NCI-H1436 treated with DMSO at 0.1 percent for 48 hours (cell line): ENCODE data around the gene MRPS2.

ENCODE experiments used
- DNase-seq: peaks from one replicate; lab custom pipeline; 2025; lab: John Stamatoyannopoulos, UW

The MRPS2 gene

GRCh38 chr9:135480071-135480939 is 20.2 kb upstream of the MRPS2 start:
- no peak for DNase-seq

- no peak for DNase-seq
These were observed 19.6 kb upstream of the MRPS2 start for GRCh38 chr9:135480940-135481310.

- DNase-seq: no peak
These were observed 18.3 kb upstream of the MRPS2 start for GRCh38 chr9:135482015-135482754.

DNA sequence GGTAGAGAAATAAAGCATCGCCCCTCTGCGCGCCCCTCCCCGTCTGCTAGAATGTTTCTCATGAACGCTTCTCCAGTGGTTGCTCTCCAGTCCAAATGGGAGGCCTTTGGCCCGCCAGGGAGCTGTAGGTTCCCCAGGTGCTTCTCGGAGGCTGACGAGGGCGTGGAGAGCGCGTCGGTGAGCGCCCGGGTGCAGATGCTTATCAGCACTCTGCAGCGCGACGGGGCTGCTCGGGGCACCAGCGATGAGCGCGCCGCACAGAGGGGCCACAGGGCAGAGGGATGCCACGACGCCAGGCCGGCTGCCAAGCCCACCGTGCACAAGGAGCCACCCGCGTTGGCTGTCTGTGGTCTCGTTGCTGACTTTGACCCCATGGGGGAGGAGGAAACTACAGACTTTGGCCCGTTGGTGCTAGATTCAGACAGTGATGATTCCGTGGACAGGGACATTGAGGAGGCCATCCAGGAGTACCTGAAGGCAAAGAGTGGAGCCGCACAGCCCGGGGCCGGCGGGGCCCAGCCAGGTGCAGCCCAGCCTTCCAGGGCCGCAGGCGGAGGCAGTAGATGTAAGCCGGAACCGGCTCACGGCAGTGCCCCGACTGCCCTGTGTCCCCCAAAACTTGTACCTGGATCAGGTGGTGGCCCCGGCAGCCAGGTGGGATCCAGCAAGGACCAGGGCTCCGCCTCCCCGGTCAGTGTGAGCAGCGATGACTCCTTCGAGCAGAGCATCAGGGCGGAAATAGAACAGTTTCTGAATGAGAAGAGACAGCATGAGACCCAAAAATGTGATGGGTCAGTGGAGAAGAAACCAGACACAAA is 15.8 kb upstream of the MRPS2 start:
- no peak for DNase-seq

DNA sequence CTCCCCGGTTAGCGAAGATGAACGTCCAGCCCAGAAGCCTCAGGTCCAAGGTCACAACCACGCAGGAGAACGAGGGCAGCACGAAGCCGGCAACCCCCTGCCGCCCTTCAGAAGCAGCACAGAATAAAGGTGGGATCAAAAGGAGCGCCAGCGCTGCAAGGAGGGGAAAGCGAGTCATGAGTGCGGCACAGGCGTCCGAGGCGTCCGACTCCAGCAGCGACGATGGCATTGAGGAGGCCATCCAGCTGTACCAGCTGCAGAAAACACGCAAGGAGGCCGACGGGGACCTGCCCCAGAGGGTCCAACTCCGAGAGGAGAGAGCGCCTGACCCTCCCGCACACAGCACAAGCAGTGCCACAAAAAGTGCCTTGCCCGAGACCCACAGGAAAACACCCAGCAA is 15.1 kb upstream of the MRPS2 start:
- no peak for DNase-seq

DNA sequence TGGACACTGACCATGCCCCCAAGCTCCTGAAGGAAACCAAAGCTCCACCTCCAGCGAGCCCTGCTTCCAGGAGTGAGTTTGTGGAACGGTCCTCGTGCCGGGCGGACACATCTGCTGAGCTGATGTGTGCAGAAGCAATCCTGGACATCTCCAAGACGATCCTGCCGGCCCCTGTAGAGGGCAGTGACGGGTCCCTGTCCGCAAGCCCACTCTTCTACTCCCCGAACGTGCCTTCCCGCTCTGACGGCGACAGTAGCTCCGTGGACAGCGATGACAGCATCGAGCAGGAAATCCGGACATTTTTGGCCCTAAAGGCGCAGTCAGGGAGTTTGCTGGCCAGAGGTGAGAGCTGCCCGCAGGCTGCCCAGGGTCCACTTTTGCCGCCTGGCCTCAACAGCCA is 14.7 kb upstream of the MRPS2 start:
- DNase-seq: no peak

- no peak for DNase-seq
These were observed 14.0 kb upstream of the MRPS2 start for GRCh38 chr9:135486267-135487065.

GRCh38 chr9:135487281-135488012 is 13.0 kb upstream of the MRPS2 start:
- no peak for DNase-seq

DNA sequence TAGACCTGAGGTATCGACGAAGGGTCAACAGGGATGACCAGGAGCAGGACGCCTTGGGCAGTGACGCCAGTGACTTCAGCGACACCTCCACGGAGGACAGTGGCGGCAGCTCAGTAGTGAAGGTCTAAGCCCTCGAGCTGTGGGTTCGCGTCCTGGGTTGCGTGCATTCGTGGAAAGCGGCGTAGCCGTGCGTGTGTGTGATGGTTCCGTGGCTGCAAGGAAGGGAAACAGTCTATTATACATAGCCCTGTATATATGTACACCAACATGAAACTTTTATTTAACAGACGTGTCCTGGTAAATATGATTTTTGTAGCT is 12.5 kb upstream of the MRPS2 start:
- no peak for DNase-seq

DNA sequence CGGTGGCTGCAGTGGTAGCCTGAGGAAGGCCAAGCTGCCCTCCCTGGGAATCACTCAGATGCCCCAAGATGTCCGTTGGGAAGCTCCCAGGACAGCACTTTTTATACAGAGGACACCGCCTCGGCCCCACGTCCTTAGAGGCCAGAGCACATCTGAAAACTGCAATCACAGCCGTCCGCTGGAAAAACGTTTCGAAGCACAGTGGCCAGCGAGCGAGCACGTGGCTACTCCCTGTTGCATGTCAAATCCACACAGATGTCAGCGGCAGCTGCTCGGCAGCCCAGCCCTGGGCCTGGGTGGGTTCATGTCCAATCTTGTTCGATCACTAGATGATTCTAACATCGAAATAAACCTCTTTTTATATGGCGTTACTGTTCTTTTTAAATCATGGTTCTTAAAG is 12.0 kb upstream of the MRPS2 start:
- no peak for DNase-seq

GRCh38 chr9:135489188-135489906 is 11.1 kb upstream of the MRPS2 start:
- no peak for DNase-seq

- DNase-seq: no peak
These were observed 10.2 kb upstream of the MRPS2 start for GRCh38 chr9:135490166-135490870.

GRCh38 chr9:135490980-135491464 is 9.5 kb upstream of the MRPS2 start:
- DNase-seq: no peak

DNA sequence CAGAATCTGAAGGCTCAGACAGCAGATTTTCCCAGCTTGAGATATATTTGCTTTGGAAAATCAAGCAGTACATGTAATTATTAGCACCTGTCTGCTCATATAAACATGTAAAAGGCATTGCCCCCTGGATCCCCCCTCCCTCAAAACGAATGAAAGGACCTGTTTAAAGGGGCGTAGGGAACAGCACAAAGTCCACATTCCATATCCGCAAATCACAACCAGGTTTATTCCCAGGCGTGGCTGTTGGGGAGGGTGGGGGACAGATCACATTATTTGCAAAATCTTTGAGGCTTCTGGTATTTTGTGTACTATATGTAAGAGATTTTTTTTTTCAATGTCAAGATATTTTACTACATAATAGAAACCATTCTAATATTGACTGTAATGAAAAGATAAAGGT is 8.7 kb upstream of the MRPS2 start:
- DNase-seq: no peak

DNA sequence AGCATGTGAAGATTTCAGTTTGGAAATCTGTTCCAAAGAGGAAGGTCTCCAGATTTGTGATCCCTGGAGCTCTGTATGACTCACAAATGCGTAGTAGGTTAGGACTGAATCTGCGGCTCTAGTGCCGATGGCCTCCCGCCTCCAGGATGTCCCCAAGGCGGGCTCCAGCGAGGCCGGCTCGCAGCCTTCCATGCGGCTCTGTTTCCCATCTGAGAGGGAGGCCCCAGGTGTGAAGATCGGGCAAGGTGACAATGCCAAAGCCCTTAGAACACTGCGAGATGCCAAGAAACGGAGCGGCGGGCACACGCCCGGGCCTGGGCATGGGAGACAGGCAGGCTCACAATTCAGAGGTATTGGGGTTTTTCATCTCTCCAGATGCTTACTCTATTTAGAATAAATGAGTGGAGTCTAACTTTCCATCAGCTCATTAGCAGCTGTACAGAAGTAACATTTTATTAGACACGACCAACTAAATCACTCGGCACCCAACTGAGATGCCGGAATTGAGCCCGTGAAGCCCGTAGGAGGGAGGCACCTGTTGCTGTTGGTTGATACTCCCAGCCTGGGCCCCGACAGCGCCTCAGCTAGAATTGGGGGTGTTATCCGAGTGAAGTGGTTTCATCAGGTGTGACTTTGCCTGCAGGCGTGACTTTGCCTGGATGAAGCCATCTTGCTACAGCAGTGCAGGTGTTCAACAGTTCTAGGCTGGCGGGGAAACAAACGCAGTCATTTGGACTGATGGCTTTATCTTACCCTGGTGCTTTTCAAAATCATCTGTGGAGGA is 7.4 kb upstream of the MRPS2 start:
- DNase-seq: no peak

DNA sequence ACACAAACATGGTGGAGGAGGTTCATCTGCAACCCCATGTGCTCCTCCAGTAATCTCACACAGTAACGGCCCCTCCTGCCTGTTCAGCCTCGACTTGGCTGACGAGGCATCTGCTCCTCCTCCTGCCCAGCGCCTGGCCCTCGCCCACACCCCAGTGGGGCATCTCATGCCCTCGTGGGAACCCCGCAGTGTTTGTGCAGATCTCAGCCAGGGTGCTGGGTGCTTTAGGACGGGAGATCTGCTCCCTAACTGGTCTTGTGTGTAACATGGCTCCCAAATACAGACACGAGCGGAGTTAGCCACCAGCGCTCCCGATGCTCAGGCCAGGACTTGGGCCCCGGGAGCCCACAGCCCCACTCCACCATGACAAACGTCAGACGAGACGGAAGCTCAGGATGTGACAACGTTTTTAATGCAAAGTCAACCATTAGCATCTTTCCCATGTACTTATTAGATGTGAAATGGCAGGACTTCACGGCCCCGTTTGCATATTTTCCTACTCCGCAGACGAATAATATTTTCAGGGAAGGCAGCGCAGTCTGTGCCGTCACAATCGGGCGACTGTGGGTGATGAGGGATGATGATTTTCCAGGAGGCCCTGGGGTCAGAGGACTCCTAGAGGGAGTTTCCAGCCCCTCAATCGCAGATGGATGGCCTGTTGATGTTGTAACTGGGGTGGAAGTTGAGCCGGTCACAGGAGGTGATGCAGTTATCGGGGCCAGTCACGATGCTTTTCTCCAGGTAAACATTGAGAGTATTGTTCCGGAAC is 5.5 kb upstream of the MRPS2 start:
- no peak for DNase-seq

DNA sequence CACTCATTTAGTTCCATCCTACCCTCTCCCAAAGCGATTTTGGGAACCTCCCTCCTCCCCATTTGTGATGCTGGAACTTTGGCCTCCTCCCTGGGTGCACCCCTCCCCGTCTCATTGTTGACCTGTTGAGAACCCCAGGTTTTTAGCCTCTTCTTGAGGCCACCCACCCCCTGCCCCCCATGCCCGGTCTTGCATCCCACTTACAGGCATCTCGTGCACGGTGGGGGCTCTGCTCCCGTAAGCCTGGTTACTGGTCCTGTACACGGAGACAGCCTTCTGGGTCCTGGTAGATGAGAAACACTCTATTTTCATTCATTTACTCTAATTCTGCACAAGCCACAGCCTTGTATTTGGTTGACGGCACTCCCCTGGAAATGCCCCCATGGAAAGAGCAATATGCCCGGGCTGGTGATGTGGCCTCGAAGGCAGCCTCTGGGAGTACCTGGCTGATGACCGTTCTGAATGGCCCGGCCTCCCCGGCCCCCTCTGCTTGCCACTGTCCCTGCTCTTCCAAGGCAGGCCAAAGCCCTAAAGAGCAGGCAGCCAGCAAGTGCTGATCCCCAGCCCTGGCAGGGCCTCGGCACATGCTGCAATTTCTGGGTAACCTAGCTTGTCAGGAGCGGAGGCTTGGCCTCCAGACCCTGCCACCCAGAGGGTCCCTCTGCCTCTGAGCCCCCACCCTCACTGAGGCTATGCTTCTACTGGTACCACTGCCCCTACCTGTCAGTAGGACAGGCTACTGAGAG is 1.9 kb upstream of the MRPS2 start:
- no peak for DNase-seq
